H9 (cell line): ENCODE results near the gene ERAP2. TPM values are rescaled to one million over a fixed set of nuclear protein-coding genes. Genes with fewer than 3 reads are reported as not detected.

Source experiments
- DNase-seq: peaks from one replicate; pipeline ENCODE4 v3.0.0-alpha.2; 2017
- H2AFZ ChIP-seq: one replicate; pipeline ENCODE4 v1.6.1; 2013; ENCODE audit warnings: mild to moderate bottlenecking, low read length, control low read depth, moderate library complexity
- H2AK5ac ChIP-seq: 2 replicates; pipeline ENCODE4 v1.6.1; 2013; ENCODE audit warnings: low read length, control low read depth, mixed read lengths; ENCODE audit not compliant: insufficient read length
- H2BK120ac ChIP-seq: one replicate; pipeline ENCODE4 v1.6.1; 2013; ENCODE audit warnings: low read depth, mild to moderate bottlenecking, low read length, control low read depth, inconsistent platforms; ENCODE audit not compliant: poor library complexity, severe bottlenecking
- H2BK12ac ChIP-seq: 2 replicates; pipeline ENCODE4 v1.6.1; 2013; ENCODE audit warnings: low read length, control low read depth, mixed read lengths, low read depth; ENCODE audit not compliant: insufficient read length
- H2BK15ac ChIP-seq: 2 replicates; pipeline ENCODE4 v1.6.1; 2013; ENCODE audit warnings: low read depth, low read length, control low read depth
- H2BK20ac ChIP-seq: one replicate; pipeline ENCODE4 v1.6.1; 2013; ENCODE audit warnings: low read depth, mild to moderate bottlenecking, low read length, control low read depth, inconsistent platforms; ENCODE audit not compliant: poor library complexity, severe bottlenecking
- H2BK5ac ChIP-seq: 2 replicates; pipeline ENCODE4 v1.6.1; 2013; ENCODE audit warnings: low read length, control low read depth, mixed read lengths; ENCODE audit not compliant: insufficient read length
- H3K14ac ChIP-seq: 2 replicates; pipeline ENCODE4 v1.6.1; 2013; ENCODE audit warnings: low read length, control low read depth; ENCODE audit not compliant: insufficient read depth
- H3K18ac ChIP-seq: 2 replicates; pipeline ENCODE4 v1.6.1; 2013; ENCODE audit warnings: low read depth, mild to moderate bottlenecking, mixed read lengths, low read length, control low read depth; ENCODE audit not compliant: insufficient read length
- H3K23ac ChIP-seq: 2 replicates; pipeline ENCODE4 v1.6.1; 2013; ENCODE audit warnings: low read length, control low read depth, mixed read lengths, low read depth; ENCODE audit not compliant: insufficient read length
- H3K23me2 ChIP-seq: 2 replicates; pipeline ENCODE4 v1.6.1; 2013; ENCODE audit warnings: low read depth, mild to moderate bottlenecking, mixed read lengths, low read length, control low read depth; ENCODE audit not compliant: insufficient read length, poor library complexity, severe bottlenecking
- H3K27ac ChIP-seq: 2 replicates; pipeline ENCODE4 v1.5.1; 2013; ENCODE audit warnings: low read length, control low read depth, mixed read lengths, low read depth; ENCODE audit not compliant: insufficient read length
- H3K27me3 ChIP-seq: 2 replicates; pipeline ENCODE4 v1.6.1; 2013; ENCODE audit warnings: low read length, control low read depth, inconsistent platforms; ENCODE audit not compliant: insufficient read depth
- H3K4ac ChIP-seq: 2 replicates; pipeline ENCODE4 v1.6.1; 2013; ENCODE audit warnings: low read depth, mild to moderate bottlenecking, control low read depth, inconsistent platforms, low read length, moderate library complexity
- H3K4me1 ChIP-seq: 2 replicates; pipeline ENCODE4 v1.6.1; 2013; ENCODE audit warnings: low read length, control low read depth, inconsistent platforms; ENCODE audit not compliant: insufficient read depth
- H3K4me2 ChIP-seq: 2 replicates; pipeline ENCODE4 v1.6.1; 2013; ENCODE audit warnings: low read length, control low read depth, mixed read lengths; ENCODE audit not compliant: insufficient read length, insufficient read depth
- H3K56ac ChIP-seq: 2 replicates; pipeline ENCODE4 v1.6.1; 2013; ENCODE audit warnings: low read depth, mild to moderate bottlenecking, mixed read lengths, low read length, control low read depth; ENCODE audit not compliant: insufficient read length
- H3K79me1 ChIP-seq: 2 replicates; pipeline ENCODE4 v1.6.1; 2013; ENCODE audit warnings: low read depth, mild to moderate bottlenecking, moderate library complexity, low read length, control low read depth, inconsistent platforms; ENCODE audit not compliant: insufficient read depth, poor library complexity, severe bottlenecking
- H3K79me2 ChIP-seq: 2 replicates; pipeline ENCODE4 v1.6.1; 2013; ENCODE audit warnings: low read length, control low read depth, inconsistent platforms; ENCODE audit not compliant: insufficient read depth
- H3K9ac ChIP-seq: 2 replicates; pipeline ENCODE4 v1.6.1; 2013; ENCODE audit warnings: low read length, control low read depth, mixed read lengths; ENCODE audit not compliant: insufficient read length; ENCODE audit errors: extremely low read depth
- H3K9me3 ChIP-seq: one replicate; pipeline ENCODE4 v1.6.1; 2013; ENCODE audit warnings: low read depth, low read length, inconsistent platforms; ENCODE audit not compliant: control insufficient read depth
- H3T11ph ChIP-seq: one replicate; pipeline ENCODE4 v1.6.1; 2013; ENCODE audit warnings: mild to moderate bottlenecking, low read length, control low read depth, inconsistent platforms
- H4K20me1 ChIP-seq: one replicate; pipeline ENCODE4 v1.6.1; 2013; ENCODE audit not compliant: control insufficient read depth, insufficient read length, insufficient read depth
- H4K5ac ChIP-seq: 2 replicates; pipeline ENCODE4 v1.6.1; 2013; ENCODE audit warnings: low read depth, mild to moderate bottlenecking, mixed read lengths, low read length, control low read depth; ENCODE audit not compliant: insufficient read length
- H4K8ac ChIP-seq: replicated peaks from 2 replicates; pipeline ENCODE4 v1.6.1; 2013; ENCODE audit warnings: low read length, control low read depth, mixed read lengths, low read depth; ENCODE audit not compliant: insufficient read length
- H4K91ac ChIP-seq: 2 replicates; pipeline ENCODE4 v1.6.1; 2013; ENCODE audit warnings: low read depth, mild to moderate bottlenecking, moderate library complexity, mixed read lengths, low read length, control low read depth; ENCODE audit not compliant: insufficient read length
- H3K27ac Mint-ChIP-seq, 3 experiments: 2 replicates in 2 of 3; 3 replicates in 1 of 3; pipeline ENCODE4 v1.8.0; 2020 to 2021; ENCODE audit warnings: mixed read lengths in 3 of 3, mild to moderate bottlenecking in 1 of 3, moderate library complexity in 1 of 3
- H3K27me3 Mint-ChIP-seq: 2 replicates; pipeline ENCODE4 v1.8.0; 2021; ENCODE audit warnings: low read depth, mild to moderate bottlenecking, moderate library complexity, mixed read lengths
- H3K36me3 Mint-ChIP-seq, 3 experiments: 2 replicates in 2 of 3; 3 replicates in 1 of 3; pipeline ENCODE4 v1.8.0; 2020 to 2021; ENCODE audit warnings: low read depth in 3 of 3, mixed read lengths in 3 of 3; ENCODE audit not compliant: insufficient read depth in 1 of 3
- H3K4me1 Mint-ChIP-seq, 2 experiments: 2 replicates each; pipeline ENCODE4 v1.8.0; 2020; ENCODE audit warnings: mixed read lengths in 2 of 2
- H3K4me3 Mint-ChIP-seq, 2 experiments: 2 replicates in 1 of 2; 3 replicates in 1 of 2; pipeline ENCODE4 v1.8.0; 2020 to 2021; ENCODE audit warnings: mild to moderate bottlenecking in 2 of 2, mixed read lengths in 2 of 2, moderate library complexity in 1 of 2
- H3K9me3 Mint-ChIP-seq, 2 experiments: 2 replicates in 1 of 2; 3 replicates in 1 of 2; pipeline ENCODE4 v1.8.0; 2020; ENCODE audit warnings: mild to moderate bottlenecking in 2 of 2, mixed read lengths in 2 of 2, moderate library complexity in 1 of 2
- WGBS: extraction: QIAGEN DNeasy Blood & Tissue Kit; methylation state at CpG from one replicate; pipeline ENCODE4 v1.1.7; 2013; ENCODE audit warnings: missing lambda C conversion rate, low lambda C conversion rate, mixed read lengths; ENCODE audit not compliant: insufficient read length; ENCODE audit errors: extremely low coverage; 5-methylcytosine and 5-hydroxymethylcytosine counted together
- total RNA-seq: library from RNA; stranded (reverse); gene quantifications from 2 replicates; pipeline ENCODE4 v1.2.1, GENCODE V29; 2021
- TF ChIP-seq, protein P1 (sequence below): fragments of 200-600 bp; sonication (generic); conservative IDR thresholded peaks from 3 replicates; pipeline ENCODE4 v1.8.0; 2021; ENCODE audit warnings: antibody characterized with exemption, mild to moderate bottlenecking

Gene ERAP2
- total RNA-seq, 1 experiment from 2014 or later = 0.09 TPM

DNA sequence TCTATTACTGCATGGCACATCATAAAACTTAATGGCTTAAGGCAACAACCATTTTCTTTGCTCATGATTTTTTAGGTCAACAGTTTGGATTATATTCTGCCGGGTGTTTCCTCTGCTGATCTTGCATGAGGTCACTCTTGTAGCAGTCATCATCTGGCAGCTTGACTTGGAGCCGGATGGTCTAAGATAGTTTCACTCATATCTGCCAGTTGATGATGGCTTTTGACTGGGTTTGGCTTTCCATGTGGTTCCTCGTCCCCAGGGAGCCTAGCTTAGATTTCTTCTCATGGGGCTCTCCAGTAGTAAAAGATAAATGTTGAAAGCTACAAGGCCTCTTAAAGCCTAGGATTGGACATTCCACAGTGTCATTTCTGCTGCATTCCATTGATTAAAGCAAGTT lies 87.0 kb downstream of the ERAP2 start:
- H3K4me1 Mint-ChIP-seq = peaks cover 9 to 12% of the 10 kb centered on the region in 2 experiments
- H3K27ac Mint-ChIP-seq = no peak overlapping the region
- no peaks in the 10 kb centered on the region for H3K79me1 ChIP-seq
- H3K36me3 Mint-ChIP-seq = no peaks in the 10 kb centered on the region
- WGBS = no CpG with 5 or more reads among the region's 3 CpGs
- no peaks in the 10 kb centered on the region for H4K20me1 ChIP-seq
- H3K9me3 ChIP-seq = no peaks in the 10 kb centered on the region
- no peaks in the 10 kb centered on the region for H3K27me3 Mint-ChIP-seq
- H3K4me1 ChIP-seq = no peaks in the 10 kb centered on the region
- H3K27me3 ChIP-seq = no peaks in the 10 kb centered on the region
- H4K8ac ChIP-seq = no peak overlapping the region
- no peak overlapping the region for H3K23ac ChIP-seq
- no peak overlapping the region for H2BK20ac ChIP-seq
- H2BK120ac ChIP-seq = no peak overlapping the region
- no peak overlapping the region for H3K18ac ChIP-seq
- DNase-seq = no peak
- H2BK12ac ChIP-seq = no peak overlapping the region
- no peak overlapping the region for H4K5ac ChIP-seq
- H2BK5ac ChIP-seq = no peak overlapping the region
- H3K56ac ChIP-seq = no peak overlapping the region
- no peaks in the 10 kb centered on the region; a peak in 1 of 5 replicates for H3K9me3 Mint-ChIP-seq
- H3K4me2 ChIP-seq = no peak overlapping the region
- H3K79me2 ChIP-seq = no peaks in the 10 kb centered on the region
- no peak overlapping the region for H3K4ac ChIP-seq
- no peak overlapping the region for H2BK15ac ChIP-seq
- no peak overlapping the region for H3K14ac ChIP-seq
- TF ChIP-seq, protein P1, sequence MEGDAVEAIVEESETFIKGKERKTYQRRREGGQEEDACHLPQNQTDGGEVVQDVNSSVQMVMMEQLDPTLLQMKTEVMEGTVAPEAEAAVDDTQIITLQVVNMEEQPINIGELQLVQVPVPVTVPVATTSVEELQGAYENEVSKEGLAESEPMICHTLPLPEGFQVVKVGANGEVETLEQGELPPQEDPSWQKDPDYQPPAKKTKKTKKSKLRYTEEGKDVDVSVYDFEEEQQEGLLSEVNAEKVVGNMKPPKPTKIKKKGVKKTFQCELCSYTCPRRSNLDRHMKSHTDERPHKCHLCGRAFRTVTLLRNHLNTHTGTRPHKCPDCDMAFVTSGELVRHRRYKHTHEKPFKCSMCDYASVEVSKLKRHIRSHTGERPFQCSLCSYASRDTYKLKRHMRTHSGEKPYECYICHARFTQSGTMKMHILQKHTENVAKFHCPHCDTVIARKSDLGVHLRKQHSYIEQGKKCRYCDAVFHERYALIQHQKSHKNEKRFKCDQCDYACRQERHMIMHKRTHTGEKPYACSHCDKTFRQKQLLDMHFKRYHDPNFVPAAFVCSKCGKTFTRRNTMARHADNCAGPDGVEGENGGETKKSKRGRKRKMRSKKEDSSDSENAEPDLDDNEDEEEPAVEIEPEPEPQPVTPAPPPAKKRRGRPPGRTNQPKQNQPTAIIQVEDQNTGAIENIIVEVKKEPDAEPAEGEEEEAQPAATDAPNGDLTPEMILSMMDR = no peak
- H4K91ac ChIP-seq = no peak overlapping the region
- H3K9ac ChIP-seq = no peak overlapping the region
- no peak overlapping the region for H2AK5ac ChIP-seq
- no peaks in the 10 kb centered on the region for H3K23me2 ChIP-seq
- no peak overlapping the region for H3T11ph ChIP-seq
- no peak overlapping the region for H3K27ac ChIP-seq
- no peak overlapping the region for H3K4me3 Mint-ChIP-seq
- no peak overlapping the region for H2AFZ ChIP-seq
